Measurements from ENCODE around the gene LRMDA.
"Not testable (repeated sequence)": the region's sequence is repeated elsewhere in the genome, so short reads cannot be mapped to it uniquely, and the experiment has no call there.

LRMDA gene

DNA sequence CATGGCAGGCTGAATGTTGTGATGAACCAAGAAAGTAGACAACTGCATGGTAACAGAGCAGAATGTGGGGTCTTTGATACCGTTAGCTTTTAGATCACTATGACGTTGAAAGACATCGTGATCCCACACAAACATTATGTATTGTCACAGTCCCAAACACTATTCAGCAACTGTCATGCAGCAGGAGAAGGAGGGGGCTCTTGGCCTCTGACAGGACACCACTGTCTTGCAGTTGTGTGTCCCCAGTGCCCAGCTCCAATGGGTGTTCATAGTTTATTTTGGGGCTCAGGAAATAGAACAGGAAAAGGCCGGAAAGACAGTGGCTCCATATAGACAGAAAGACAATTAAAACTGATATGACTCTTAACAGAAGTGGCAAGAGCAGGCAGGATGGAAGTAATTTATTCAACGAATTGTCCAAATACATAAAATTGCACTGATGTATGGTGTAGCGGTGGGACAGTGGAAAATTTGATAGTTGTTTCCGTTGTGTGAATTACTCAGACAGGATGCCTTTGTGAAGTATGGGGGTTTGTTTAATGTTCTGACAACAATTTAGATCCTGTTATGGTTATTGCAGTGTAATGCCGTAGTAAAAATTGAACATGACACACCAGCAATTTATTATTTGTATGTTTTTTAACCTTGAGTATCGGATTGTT, 292.0 kb downstream of the LRMDA start:
- no peak for DNase-seq

- no peak for DNase-seq
These were observed 292.6 kb downstream of the LRMDA start for GRCh38 chr10:75724047-75724446.

DNA sequence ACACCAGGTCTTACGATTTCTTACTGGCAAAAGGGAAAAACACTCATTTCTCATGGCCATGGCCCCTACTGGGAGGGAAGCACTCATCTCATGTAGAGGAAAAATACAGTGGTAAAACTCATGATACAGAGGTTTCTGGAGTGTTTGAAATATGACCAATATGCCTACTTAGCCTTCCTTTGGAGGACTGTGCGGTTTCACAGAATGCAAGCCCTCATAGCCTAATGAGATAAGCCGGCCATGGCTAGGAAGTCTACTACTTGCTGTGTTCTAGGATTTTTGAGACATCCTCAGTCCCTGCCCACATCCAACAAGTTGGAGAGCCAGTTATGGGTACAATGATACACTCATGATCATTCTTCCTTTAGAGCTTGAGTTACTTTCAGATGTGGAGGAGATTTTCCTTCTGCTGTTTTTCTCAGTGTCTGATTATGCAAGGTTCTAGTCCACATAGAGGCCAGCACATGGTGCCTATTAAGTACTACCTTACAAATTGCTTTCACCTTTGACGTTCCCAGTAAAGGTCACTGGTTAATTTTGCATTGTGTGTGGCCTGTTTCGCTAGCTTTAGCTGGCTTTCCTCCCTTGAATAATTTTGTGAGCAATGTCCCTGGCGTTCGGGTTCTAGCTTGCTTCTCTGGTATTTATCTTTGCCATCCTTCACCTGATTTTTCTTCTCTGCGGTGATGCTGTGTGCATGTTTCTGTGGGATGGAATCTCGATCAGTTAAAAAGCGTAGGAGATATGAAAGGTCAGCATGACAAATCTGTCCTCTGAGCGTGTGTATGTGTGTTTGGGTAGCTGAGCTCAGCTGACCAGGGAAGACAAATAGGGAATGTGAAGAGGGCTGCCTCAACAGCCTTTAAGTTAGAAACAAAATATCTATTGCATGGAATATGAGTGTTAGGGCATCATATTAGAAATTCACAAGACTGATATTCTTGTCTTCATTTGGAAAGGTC, 295.4 kb downstream of the LRMDA start:
- no peak for DNase-seq

GRCh38 chr10:75730847-75731246, 299.4 kb downstream of the LRMDA start:
- DNase-seq: no peak

- DNase-seq: no peak
These were observed 301.9 kb downstream of the LRMDA start for GRCh38 chr10:75733135-75733890.

DNA sequence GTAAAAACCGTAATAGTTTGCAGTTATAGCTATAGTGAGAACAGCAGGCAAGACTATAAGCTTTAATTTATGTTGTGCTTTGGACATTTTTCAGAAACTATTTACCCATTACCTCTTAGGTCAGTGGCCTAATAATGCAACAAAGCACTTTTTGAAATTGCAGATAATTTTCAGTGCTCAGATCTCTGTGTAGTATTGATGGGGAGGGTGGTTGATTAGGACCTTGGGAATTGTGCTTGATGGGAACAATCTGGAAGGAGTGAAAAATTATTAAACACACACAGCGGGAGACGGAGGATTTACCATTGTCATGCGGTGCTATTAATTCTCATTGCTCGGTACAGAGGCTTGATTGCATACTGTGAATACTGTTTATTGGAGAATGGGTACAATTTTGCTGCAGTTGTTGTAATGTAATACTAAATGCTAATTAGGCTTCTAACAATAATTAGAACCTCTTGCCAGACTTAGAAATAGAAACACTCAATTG, 304.8 kb downstream of the LRMDA start:
- no peak for DNase-seq

- DNase-seq: no peak
These were observed 305.6 kb downstream of the LRMDA start for GRCh38 chr10:75736889-75737579.

DNA sequence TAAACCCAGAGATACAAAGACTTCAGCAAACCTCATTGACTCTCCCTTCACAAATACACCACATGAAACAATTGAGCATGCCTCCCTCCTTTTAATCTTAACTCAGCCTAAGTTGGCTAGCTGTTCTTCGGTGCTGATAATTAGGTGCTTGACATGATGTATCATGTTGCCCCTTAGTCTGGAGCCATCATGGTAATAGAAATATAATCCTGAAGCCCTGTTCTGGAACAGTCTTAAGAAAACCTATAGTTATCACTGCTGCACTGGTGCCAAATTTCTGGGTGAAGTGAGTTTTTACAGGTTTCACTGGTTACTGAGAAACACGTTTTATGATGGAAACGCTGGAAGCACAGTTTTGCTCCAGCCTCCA, 306.1 kb downstream of the LRMDA start:
- no peak for DNase-seq

GRCh38 chr10:75738924-75739323, 307.5 kb downstream of the LRMDA start:
- no peak for DNase-seq

- no peak for DNase-seq
These were observed 308.2 kb downstream of the LRMDA start for GRCh38 chr10:75739414-75740143.

DNA sequence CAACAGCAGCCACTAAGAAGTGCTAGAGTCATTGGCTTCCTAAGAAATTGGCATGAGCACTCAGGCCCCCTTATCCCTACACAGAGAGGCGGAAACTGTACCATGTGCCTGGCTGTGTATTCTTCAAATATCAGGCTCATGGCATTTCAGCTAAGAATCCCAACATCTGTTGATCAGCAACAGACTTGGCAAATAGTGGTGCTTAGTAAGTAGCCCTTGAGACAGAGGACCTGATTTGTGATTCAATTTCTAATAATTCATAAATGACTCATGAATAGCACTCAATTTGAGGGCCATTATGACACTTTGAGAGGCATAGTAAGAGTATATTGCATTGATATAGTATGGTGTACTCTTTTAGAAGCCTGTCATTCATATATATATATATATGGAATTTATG, 309.1 kb downstream of the LRMDA start:
- no peak for DNase-seq

DNA sequence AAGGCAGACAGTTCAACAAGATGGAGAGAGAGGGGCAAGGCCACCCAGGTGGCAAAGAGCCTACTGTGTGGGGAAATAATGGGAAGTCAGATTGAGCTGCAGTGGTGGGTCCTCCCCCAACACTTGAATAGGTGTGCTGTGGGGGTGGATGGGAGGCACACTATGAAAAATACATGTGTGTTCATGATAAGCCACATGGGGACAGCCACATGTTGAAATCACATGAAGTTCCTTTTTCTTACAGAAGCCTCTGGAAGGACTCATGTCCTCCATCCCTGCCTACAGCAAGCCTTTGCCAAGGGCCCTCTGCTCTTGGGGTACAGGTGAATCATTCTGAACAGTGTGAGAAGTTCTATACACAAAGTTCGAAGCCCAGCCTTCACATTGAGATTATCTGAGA, 310.9 kb downstream of the LRMDA start:
- no peak for DNase-seq

DNA sequence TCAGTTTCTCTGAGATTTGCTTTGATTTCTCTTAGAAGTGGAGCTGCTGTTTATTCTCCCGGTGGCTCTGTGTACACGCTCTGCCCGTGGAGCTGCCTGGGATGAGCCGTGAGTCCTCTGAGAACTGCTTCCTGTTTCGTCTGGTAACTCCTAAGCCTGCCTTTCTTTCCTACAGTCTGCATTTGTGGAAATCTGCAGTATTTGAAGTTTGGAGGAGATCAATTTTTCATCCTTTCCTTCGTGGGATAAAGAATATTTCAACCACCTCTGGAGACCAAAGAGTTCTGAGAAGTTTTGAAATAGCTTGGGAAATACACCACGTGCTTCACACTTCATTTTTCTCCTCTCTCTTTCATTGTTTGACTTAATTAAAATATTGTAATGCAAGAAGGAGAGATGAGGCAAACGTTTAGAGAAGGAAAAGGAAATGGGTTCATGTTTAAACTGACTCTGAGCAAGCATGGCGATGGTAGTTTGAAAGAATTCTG, 311.9 kb downstream of the LRMDA start:
- no peak for DNase-seq

DNA sequence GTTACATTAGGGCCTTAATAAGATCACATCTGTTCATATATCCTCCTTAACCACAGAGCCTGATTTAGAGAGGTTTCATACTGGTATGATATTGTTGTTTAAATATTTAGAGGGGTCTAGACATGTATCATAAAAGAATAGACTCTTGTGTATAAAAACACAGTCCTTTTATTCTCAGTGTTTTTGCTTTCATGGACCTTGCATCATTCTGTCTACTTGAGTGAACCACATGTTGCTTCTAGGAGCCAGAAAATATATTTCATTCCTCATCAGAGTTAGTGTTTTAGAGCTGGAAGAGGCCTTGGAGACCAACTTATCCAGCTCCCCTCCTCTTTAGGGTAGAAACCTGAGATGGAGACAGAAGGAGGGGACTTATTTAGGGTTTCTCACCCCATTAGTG, 312.8 kb downstream of the LRMDA start:
- DNase-seq: no peak

- DNase-seq: no peak
These were observed 314.9 kb downstream of the LRMDA start for GRCh38 chr10:75746356-75746755.

DNA sequence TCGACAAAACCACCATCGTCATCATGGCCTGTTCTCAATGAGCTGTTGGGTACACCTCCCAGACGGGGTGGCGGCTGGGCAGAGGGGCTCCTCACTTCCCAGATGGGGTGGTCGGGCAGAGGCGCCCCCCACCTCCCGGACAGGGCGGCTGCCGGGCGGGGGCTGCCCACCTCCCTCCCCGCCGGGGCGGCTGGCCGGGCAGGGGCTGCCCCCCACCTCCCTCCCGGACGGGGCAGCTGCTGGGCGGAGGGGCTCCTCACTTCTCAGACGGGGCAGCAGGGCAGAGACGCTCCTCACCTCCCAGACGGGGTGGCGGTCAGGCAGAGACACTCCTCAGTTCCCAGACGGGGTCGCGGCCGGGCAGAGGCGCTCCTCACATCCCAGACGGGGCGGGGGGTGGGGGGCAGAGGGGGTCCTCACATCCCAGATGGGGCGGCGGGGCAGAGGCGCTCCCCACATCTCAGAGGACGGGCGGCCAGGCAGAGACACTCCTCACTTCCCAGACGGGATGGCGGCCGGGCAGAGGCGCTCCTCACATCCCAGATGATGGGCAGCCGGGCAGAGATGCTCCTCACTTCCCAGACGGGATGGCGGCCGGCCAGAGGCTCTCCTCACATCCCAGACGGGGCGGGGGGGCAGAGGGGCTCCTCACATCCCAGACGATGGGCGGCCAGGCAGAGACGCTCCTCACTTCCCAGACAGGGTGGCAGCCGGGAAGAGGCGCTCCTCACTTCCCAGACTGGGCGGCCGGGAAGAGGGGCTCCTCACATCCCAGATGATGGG, 318.9 kb downstream of the LRMDA start:
- not testable (repeated sequence) for DNase-seq

DNA sequence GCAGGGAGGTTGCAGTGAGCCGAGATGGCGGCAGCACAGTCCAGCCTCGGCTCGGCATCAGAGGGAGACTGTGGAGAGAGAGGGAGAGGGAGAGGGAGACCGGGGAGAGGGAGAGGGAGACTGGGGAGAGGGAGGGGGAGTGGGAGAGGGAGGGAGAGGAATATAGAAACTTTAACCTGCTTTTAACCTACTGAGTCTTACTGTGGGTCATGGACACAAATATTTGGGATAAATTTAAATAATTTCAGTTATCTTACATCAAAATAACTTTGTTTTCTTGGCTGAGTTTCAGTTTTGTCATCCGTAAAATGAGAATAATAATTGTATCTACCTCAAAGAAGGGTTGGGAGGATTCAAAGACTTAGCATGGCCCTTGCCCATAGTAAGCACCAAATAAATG, 319.8 kb downstream of the LRMDA start:
- no peak for DNase-seq

DNA sequence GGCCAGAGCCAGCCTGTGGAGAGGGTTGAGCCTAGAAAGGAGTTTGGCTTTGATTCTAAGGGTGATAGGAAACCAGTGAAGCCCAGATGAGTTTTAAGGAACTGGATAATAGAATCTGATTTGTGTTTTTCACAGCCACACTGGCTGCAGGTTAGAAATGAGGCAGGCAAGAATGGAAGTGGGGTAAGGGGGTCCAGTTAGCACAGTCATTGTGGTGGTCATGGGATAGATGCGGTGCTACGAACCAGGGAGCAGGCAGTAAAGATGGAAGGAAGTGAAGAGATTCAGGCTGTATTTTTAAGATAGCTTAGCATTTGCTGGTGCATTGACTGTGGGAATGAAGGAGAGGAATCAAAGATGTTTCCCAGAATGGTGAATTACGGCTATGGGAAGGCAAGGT, 322.2 kb downstream of the LRMDA start:
- DNase-seq: no peak

DNA sequence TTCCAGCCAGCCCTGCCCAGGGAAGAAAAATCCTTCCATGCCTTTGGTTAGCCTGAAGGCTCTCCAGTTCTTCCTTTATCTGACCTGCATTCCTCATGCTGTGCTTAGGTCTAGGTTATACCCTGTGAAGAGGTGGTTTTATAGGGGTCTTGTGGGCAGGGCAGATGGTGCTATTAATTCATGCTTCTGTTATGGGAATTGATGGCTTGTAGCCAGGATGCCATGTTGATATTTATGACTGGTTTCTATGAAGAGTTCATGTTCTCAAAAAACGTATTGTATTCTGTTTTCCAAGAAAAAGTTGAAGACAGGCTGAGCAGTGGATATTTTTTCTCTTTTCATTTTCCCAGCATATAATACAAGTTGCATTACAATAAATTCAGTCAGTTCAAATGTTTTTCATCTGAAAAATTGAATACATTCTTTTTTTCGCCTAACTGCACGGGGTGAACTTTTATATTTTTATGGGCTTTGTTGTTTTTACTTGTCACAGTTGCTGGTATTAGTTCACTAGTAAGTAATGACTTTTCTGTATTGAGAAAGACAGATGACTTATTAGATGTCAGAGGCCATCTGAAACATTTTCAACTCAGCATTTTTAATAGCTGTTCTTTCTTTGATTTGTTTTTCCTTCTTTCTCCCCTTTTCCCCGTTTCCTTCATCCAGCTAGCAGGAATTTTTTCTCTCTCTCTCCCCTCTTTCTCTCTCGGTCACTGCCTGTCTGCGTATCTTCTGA, 322.8 kb downstream of the LRMDA start:
- no peak for DNase-seq

GRCh38 chr10:75755528-75755927, 324.1 kb downstream of the LRMDA start:
- no peak for DNase-seq
